Measurements from ENCODE around the gene PARK7.

PARK7 gene

DNA sequence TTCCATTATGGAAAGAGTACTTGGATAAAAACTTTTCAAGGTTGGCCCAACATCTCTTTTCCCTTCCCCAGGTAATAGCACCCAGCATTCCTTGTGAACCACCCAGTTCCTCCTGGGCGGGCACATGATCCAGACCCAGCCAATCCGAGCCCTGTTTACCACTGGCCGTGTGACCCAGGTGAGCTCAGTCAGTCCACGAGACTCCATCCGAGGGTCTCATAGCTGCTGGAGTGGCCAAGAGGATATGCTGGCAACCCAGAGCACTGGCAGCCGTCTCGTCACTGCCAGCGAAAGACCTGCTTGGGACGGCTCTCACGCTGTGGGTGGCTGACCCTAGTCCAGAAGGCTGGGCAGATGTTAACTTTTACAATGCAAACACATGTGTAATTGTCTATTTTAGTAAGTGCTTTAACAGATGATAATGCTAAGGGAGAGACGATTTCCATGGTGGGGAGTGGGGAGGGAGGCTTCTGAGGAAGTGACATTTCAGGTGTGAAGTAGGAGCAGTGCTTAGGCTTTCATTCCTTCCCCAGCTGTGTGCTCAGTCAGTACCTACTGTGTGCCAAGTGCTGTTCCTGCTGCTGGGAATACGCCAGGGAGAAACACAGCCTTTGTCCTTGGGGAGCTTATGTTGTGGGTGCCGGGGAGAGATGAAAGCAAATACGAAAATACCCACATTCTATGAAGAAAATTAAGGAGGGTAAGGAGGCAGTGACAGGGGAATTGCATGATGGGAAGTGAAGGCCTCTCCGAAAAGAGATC, 24.5 kb downstream of the PARK7 start:
- DNase-seq, result no peak

DNA sequence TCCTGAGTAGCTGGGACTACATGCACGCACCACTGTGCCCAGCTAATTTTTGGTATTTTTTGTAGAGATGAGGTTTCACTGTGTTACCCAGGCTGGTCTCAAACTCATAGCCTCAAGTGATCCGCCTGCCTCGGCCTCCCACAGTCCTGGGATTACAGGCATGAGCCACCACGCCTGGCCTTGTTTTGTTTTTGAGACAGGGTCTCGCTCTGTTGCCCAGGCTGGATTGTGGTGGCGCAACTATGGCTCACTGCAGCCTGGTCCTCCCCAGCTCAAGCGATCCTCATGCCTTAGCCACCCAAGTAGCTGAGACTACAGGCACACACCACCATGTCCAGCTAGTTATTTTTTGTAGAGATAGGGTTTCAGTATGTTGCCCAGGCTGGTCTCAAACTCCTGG, 26.0 kb downstream of the PARK7 start:
- DNase-seq, result no peak

DNA sequence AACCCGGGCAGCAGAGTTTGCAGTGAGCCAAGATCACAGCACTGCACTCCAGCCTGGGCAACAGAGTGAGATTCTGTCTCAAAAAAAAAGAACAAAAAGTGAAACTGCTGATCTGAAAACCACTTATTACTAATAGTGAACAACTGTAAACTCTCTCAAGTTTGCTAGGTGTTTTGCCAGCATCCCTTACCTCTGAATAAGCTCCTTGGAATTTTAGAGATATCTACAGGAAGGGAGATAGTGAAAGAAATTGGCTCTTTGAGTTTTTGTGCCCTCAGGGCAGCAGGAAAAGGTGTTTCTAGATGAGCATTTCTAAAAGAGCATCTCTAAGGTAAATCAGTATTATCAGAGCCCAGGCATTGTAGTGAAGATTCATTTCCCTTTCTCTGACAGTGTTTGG, 27.1 kb downstream of the PARK7 start:
- no peak for DNase-seq

DNA sequence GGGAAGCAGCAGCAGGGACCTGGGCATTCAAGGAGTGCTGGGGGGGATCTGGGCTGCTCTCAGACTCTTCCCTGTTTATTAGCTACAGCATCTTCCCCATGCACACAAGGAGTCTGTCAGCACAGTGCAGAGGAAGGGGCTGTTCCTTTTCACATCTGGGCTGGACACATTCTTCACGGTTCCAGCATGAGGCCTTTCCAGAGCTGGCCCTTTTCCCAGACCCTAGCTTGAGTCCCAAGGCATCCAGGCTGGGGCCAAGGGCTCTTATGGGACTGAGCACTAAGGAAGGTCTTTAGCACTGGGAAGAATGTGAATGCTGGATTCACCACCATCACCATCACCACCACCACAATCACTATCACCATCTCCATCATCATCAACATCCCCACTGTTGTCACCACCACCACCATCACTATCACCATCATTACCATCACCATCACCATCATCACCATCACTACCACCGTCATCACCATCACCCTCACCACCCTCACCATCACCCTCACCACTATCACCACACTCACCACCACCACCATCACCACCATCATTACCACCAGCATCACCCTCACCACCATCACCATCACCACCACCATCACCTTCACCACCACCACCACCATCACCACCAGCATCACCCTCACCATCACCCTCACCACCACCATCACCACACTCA, 28.4 kb downstream of the PARK7 start:
- no peak for DNase-seq

DNA sequence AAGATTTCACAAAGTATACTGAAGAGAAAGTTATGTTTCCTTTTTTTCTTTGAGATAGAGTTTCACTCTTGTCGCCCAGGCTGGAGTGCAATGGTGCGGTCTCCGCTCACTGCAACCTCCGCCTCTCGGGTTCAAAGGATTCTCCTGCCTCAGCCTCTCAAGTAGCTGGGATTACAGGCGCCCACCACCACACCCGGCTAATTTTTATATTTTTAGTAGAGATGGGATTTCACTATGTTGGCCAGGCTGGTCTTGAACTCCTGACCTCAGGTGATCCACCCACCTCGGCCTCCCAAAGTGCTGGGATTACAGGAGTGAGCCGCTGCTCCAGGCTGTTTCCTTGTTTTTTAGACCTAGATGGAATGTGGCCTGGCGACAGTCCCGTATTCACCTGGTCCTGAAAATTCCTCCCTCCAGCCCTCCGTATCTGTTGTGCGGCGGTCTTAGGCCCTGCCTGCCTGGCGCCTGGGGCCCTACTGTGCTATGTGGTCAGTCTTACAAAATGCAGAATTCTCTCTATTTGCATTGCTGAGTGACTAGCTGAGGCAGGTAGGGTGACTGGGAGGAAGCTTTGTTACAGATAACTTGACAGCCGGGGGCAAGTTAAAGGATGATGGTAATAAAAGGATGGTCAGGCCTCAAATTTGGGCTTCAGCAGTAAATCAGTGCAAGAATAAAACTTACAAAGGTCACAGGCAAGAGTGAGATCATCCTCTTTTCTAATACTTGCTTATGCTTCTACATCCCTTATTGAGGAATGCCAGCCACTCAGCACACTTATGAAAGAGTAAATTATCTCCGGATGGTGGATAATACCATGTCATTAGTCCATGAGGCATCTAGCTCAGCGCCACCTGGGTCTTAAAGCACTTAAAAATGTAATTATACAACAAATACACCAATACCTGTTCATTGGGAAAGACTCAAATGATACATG, 30.3 kb downstream of the PARK7 start:
- DNase-seq, result no peak

DNA sequence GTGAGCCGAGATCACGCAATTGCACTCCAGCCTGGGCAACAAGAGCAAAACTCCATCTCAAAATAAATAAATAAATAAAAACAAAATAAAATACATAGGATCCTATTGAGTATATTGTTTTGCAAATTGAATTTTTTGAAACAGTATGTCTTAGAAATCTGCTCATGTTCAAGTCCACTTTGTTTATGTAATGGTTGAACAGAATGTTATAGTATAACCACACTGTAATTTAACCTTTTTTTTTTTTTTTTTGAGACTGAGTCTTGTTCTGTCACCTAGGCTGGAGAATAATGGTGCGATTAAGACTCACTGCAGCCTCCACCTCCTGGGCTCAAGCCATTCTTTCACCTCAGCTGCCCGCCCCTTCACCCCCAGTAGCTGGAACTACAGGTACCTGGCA, 31.4 kb downstream of the PARK7 start:
- no peak for DNase-seq

DNA sequence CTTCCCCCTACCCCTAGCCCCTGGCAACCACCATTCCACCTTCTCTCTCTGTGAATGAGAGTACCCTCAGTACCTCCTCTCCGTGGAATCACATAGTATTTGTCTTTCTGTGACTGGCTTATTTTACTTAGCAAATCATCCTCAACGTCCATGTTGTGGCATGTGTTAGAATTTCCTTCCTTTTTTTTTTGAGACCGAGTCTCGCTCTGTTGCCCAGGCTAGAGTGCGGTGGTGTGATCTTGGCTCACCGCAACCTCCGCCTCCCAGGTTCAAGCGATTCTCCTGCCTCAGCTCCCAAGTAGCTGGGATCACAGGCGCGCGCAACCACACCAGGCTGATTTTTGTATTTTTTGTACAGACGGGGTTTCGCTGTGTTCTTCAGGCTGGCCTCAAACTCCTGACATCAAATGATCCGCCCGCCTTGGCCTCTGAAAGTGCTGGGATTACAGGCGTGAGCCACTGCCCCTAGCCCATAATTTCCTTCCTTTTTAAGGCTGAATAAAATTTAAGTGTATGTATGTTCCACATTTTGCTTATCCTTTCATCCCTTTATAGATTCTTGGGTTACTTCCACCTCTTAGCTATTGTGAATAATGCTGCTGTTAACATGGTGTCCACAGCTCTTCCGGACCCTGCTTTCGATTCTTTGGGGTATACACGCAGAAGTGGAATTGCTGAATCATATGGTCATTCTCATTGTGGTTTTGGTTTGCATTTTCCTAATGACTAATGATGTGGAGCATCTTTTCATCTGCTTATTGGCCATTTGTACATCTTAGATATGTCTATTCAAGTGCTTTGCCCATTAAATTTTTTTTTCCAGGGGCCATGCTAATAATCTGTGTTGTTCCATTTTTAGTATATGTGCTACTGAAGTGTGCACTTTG, 32.3 kb downstream of the PARK7 start:
- no peak for DNase-seq

DNA sequence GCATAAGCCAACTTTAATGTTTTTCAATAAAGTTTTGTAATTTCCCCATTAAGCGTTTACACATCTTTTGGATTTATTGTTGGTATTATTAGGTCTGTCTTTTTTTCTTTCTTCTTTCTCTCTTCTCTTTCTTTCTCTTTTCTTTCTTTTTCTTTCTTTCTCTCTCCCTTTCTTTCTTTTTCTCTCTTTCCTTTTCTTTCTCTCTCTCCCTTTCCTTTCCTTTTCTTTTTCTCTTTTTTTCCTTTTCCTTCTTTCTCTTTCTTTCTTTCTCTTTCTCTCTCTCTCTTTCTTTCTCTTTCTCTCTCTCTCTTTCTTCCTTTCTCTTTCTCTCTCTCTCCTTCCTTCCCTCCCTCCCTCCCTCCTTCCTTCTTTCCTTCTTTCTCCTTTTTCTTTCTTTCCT, 33.3 kb downstream of the PARK7 start:
- DNase-seq, result no peak

DNA sequence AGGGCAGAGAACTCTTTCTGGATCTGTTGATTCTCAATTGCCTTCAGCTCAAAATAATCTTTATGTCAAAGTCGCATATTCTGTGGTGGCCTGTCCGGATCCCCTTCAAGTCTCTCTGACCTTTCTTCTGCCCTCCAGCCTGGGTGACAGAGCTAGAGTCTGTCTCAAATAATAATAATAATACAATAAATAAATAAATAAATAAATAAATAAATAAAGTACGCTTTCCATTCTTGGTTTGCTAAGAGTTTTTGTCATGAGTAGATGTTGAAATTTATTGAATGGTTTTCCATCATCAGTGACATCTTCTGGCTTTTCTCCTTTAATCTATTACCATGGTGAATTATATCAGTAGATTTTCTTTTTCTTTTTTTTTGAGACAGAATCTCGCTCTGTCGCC, 33.9 kb downstream of the PARK7 start:
- no peak for DNase-seq

DNA sequence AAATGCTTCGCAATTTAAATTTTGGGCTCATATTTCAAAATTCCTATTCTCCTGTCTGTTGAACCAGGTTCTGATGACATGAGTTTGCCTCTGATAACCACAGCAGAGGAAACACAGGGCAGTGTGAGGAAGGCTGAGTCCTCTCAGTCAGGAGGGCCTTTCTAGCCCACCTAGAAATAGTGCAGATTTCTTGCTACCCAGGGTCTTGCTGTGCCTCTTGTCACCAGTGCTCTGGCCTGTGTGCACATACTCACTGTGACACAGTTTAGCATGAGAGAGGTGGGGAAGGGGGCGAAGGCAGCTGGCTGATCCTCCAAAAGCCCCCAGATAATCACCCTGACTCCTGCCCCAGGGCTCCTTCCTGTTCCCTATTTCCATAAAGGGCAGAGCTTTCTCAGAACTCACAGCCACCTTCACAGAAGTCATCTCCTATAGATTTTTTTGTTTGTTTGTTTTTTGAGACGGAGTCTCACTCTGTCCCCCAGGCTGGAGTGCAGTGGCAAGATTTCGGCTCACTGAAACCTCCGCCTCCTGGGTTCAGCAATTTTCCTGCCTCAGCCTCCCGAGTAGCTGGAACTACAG, 40.9 kb downstream of the PARK7 start:
- no peak for DNase-seq

DNA sequence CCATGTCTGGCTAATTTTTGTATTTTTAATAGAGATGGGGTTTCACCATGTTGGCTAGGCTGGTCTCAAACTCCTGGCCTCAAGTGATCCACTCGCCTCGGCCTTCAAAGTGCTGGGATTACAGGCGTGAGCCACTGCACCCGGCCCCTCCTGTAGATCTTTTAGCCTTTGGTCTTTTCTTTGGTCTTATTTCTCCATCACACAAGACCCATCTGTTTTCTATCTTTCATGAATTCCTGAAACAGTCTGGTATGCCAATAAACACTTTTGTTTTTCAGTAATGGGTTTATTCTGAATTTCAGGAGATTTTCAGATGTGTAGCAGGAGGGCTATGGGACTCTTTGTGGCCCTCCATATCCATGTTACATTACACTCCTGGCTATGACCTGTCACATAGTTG, 41.4 kb downstream of the PARK7 start:
- no peak for DNase-seq

DNA sequence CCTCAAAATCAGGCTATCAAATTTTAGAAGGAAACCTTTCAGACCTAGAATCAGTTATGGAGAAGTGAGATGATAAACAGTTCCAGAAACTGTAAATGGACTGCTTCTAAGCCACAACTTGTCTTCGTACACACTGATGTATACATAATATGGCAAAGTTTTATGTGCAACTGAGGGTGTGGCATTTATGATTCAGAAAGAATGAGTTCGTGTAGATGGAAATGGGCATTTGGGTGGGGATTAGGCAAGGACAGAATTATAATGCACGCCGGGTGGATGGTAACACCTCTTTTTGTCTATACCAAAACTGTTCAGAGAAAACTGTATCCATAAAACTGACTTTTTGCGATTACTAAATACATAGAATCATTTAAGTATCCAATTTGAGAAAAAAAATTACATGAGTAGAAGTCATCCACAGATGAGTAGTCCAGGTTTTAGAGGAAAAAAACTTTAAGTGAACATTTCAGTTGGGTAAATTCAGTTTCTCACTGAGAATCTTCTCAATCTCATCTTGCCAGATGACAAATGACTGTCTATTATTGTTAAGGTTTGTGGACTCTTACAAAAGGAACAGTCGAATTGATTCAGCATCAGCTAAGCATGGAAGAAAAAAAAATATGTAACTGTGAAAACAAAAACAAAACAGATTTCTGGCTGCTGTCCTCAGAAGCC, 42.1 kb downstream of the PARK7 start:
- no peak for DNase-seq

DNA sequence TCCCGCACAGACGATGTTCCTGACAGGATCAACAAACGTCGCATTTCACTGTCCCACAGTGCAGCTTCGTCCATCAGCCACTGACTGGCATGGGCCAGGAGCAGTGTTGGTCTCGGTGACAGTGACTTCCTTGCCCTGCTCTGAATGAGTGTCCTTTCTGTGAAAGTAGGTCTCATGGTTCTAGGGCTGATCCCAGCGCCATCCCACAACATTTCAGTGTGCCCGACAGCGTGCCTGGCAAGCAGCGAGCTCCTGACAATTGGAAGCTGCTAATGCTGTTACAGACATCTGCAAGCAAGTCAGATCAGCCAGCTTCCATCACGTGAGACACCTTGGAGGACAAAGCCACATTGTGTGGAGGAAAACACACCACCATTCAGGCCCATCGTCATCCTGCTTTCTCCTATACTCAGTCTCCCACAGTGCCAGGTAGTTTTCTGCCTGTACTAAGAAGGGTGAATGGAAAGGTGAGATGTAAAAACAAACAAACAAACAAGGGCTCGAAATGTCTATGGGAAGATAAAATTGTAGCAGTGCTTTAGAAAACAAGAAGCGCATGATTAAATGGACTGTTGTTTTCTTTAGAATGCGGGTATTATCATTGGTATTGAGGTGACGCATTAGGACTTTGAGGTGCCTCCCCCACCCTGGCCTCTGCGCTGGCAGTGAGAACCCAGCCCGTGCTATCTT, 42.7 kb downstream of the PARK7 start:
- DNase-seq, result no peak

DNA sequence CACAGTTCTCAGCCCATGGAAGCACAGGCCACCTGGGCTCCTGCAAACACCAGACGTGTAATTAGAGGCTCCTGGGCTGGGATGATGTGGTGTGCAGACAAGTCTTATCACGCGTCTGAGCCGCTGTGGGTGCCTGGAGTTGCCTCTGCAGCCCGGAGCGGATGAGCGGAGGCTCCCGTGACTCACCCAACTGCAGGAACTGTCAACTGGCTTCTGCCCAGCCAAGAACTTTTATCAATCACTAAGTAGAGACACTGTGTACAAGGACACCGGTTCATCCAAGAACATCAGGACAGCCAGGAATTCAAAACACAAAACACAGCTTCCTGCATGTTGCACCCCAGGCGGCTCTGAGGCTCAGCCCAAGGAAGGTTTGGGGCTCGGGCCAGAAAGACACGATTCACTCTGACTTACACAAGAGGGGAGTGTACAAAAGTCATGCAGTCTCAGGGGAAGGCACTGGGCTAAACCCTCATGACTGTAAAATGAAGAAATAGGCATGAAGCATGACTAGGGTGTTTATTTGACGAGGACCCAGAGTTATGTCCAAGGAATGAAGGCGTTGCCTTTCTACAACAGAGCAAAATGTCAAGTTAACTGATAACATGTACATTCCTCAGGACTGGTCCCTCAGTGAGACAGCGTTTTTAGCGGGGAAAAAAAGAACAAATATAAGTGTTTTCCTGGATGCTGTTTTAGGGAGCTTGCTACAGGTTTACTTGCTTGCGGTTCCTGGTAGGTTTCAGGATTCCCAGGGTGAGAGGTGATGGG, 43.5 kb downstream of the PARK7 start:
- DNase-seq, result peak; percentile 90

DNA sequence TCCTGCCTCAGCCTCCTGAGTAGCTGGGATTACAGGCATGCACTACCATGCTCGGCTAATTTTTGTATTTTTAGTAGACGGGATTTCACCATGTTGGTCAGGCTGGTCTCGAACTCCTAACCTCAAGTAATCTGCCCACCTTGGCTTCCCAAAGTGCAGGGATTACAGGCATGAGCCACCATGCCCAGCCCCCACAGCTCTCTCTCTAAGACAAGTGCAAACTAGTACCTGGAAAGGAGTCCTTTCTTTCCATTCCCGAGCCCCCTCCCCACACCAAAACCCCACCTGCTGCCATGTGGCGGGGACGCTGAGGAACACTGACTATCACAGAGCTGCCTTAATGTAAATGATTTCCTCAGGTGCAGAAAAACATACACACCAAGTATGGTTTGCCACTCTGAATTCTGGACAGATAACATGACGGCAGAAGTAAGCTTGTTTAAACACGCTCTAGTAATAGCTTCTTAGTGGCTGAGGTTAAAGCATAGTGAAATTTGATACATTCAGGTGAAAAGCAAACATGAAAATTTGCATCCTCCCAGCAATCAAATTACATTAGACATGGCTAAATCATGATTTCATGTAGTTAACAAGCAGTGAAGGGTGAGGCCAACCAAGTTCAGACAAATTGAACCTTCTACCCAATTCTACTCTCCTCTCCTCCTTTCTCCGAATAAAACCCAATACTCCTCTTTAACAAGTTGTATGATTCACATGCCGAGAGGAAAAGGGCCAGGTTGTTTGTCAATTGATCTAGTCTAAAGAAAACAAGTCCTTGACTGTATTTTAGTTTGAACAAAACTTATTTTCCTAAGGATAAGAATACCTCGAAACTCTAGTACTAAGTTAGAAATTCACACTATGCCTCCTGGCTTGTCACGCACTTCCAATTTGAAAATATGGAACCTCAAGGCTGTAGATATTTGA, 44.8 kb downstream of the PARK7 start:
- DNase-seq, result no peak

DNA sequence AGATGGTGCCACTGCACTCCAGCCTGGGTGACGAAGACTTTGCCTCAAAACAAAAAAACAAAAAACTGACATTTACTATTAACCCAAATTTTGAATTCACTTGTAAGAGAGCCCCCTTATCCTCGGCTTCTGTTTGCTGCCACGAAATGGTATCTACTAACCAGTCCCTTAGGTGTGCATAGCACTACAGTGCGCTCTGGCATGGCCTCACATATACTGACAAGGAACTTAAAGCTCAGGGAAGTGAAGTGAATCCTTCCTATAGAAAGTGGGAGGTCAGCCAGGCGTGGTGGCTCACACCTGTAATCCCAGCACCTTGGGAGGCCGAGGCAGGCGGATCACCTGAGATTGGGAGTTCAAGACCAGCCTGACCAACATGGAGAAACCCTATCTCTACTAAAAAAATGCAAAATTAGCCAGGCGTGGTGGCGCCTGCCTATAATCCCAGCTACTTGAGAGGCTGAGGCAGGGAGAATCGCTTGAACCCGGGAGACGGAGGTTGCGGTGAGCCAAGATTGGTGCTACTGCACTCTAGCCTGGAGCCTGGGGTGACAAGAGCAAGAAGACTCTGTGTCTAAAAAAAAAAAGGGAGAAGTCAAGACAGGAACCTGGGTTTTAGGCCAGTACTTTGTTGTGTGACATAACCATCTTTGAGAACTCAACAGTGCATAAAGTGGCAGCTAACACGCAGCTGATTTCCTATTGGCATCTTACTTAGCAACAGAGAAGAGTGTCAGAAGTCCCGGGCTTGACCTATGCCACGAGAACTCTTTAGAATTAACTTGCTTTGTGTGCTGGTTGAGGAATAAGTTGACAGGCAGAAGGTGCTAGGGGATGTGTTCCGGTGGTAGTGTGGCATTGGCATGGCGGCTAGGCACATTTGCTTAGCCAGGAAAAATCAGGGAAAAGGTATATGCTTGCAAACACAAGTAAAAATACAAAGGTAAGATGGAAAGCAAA, 47.8 kb downstream of the PARK7 start:
- no peak for DNase-seq

DNA sequence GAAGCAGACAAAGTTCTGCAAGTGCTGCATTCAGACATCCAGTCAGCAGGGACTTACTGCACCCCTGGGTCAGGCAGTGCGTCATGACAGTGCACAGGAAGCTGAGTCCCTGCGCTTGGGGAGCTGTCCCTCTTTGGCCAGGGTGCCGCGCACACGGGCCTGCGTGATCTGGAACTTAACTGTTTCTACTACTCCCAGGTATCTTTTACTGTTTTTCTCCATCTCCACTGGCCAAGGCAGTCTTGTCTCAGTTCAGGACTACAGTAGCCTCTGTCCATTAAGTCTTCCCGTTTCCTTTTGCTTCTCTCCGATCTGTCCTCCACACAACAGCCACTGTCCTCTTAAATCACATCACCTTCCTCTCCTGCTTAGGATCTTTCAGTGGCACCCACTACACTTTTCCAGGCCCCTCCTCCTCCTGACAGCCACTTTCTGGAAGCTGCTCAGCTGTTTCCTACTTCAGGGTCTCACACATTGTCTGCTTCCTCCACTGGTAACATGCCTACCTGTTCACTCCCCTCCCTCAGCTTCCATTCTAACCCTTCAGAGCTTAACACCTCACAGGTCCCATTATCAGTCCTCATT, 48.7 kb downstream of the PARK7 start:
- no peak for DNase-seq
